Thyroid gland (tissue), 4 donors: ENCODE results near the gene MAN2A2.

ENCODE experiments used
- POLR2A ChIP-seq, 2 donors: fragments of 450-650 bp; IDR thresholded peaks; one replicate each; pipeline ENCODE4 v1.6.1; 2017; ENCODE audit warnings: antibody characterized with exemption in 2 of 2, mild to moderate bottlenecking in 2 of 2, moderate library complexity in 1 of 2
- TF ChIP-seq, protein P1 (sequence below), 6 experiments: fragments of 200-600 bp in 3 of 6; fragments of 450-650 bp in 3 of 6; sonication (generic) in 3 of 6; IDR thresholded peaks; one replicate each; pipeline ENCODE4 v1.5.1; 2016 to 2019; ENCODE audit warnings: antibody characterized with exemption in 6 of 6, mild to moderate bottlenecking in 2 of 6, inconsistent platforms in 1 of 6, moderate library complexity in 1 of 6

DNA sequence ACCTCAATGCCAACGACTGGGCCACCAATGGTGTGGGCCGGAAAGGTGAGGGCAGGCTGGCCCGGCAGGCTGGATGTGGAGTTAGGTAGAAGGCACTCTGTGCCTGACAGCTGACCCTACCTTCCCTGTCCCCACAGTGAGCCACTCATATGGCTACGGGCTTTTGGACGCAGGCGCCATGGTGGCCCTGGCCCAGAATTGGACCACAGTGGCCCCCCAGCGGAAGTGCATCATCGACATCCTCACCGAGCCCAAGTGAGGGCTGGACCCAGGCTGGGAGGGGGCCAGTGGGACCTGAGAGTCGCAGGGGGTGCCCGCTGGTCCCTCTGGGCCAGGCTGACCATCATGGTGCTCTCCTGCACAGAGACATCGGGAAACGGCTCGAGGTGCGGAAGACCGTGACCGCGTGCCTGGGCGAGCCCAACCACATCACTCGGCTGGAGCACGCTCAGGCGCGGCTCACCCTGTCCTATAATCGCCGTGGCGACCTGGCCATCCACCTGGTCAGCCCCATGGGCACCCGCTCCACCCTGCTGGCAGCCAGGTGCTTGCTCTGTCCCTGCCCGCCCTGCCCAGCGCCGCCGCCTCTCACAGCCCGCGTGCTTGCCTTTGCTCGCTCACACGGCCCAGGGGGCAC is 23.3 kb upstream of the MAN2A2 start:
- TF ChIP-seq, protein P1, sequence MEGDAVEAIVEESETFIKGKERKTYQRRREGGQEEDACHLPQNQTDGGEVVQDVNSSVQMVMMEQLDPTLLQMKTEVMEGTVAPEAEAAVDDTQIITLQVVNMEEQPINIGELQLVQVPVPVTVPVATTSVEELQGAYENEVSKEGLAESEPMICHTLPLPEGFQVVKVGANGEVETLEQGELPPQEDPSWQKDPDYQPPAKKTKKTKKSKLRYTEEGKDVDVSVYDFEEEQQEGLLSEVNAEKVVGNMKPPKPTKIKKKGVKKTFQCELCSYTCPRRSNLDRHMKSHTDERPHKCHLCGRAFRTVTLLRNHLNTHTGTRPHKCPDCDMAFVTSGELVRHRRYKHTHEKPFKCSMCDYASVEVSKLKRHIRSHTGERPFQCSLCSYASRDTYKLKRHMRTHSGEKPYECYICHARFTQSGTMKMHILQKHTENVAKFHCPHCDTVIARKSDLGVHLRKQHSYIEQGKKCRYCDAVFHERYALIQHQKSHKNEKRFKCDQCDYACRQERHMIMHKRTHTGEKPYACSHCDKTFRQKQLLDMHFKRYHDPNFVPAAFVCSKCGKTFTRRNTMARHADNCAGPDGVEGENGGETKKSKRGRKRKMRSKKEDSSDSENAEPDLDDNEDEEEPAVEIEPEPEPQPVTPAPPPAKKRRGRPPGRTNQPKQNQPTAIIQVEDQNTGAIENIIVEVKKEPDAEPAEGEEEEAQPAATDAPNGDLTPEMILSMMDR (IDR thresholded peaks at IDR 0.05) = no peak
- no peak for TF ChIP-seq POLR2A (IDR thresholded peaks at IDR 0.05)
